ENCODE results near the gene GEMIN4. TPM values are rescaled to one million over a fixed set of nuclear protein-coding genes. Genes with fewer than 3 reads are reported as not detected.
"Not testable (repeated sequence)": the region's sequence is repeated elsewhere in the genome, so short reads cannot be mapped to it uniquely, and the experiment has no call there.

The GEMIN4 gene
- total and polyA plus RNA-seq, 2 donors (not counting 1 experiment from before 2014, with no cell fraction given): 7.4 to 9.3 TPM

- Histone ChIP-seq H3K36me3 (ENCODE audit: control insufficient read depth, insufficient read depth, low read length) (peaks cover 14% of the 10 kb centered on the region), H3K9me3 (ENCODE audit: control insufficient read depth, insufficient read depth, low read depth, low read length) (no peaks in the 10 kb centered on the region), H3K4me2 (ENCODE audit: extremely low read depth, insufficient read depth, low read length) (peak overlapping the region; percentile 44), H3K27ac (ENCODE audit: insufficient read depth, low read length) (no peak overlapping the region), H3K9ac (ENCODE audit: insufficient read depth, low read length) (no peak overlapping the region), H3K4me3 (replicated peaks in 1 of 4; ENCODE audit: control extremely low read depth in 1 of 4, insufficient read depth in 1 of 4, low read depth in 3 of 4, low read length in 4 of 4) (peak overlapping the region in 2 of 4 experiments; percentile 14 to 22), H3K79me2 (ENCODE audit: control insufficient read depth, insufficient read depth, low read length) (no peaks in the 10 kb centered on the region), H4K20me1 (ENCODE audit: control insufficient read depth, extremely low read depth, insufficient read depth, low read length) (no peaks in the 10 kb centered on the region), H3K27me3 (ENCODE audit: control insufficient read depth, insufficient read depth, low read length) (no peaks in the 10 kb centered on the region), H3K4me1 (ENCODE audit: control insufficient read depth, extremely low read depth, insufficient read depth, low read length) (peaks cover 3% of the 10 kb centered on the region), H2AFZ (ENCODE audit: low read length) (no peak overlapping the region)
- peak; percentile 60 to 82 for DNase-seq (ENCODE audit: low read depth in 2 of 2)
- TF ChIP-seq CTCF (conservative IDR thresholded peaks at IDR 0.05 in 1 of 2, IDR thresholded peaks at IDR 0.05 in 1 of 2; ENCODE audit: low read depth in 1 of 2, low read length in 2 of 2): peak; percentile 70 to 71
- no peak for TF ChIP-seq EZH2 (IDR thresholded peaks at IDR 0.05; ENCODE audit: low read length, missing control alignments)
Observed at GRCh38 chr17:794876-795275, 42.8 kb upstream of the GEMIN4 start.

- no peaks in the 10 kb centered on the region for H4K20me1 ChIP-seq (ENCODE audit: control insufficient read depth, extremely low read depth, insufficient read depth, low read length)
- no peaks in the 10 kb centered on the region for H3K79me2 ChIP-seq (ENCODE audit: control insufficient read depth, insufficient read depth, low read length)
- H3K4me1 ChIP-seq (ENCODE audit: control insufficient read depth, extremely low read depth, insufficient read depth, low read length): peaks cover 3% of the 10 kb centered on the region
- H3K27me3 ChIP-seq (ENCODE audit: control insufficient read depth, insufficient read depth, low read length): no peaks in the 10 kb centered on the region
- no peak overlapping the region for H3K4me3 ChIP-seq (replicated peaks in 1 of 4; ENCODE audit: control extremely low read depth in 1 of 4, insufficient read depth in 1 of 4, low read depth in 3 of 4, low read length in 4 of 4)
- no peak overlapping the region for H3K4me2 ChIP-seq (ENCODE audit: extremely low read depth, insufficient read depth, low read length)
- no peak for TF ChIP-seq CTCF (conservative IDR thresholded peaks at IDR 0.05 in 1 of 2, IDR thresholded peaks at IDR 0.05 in 1 of 2; ENCODE audit: low read depth in 1 of 2, low read length in 2 of 2)
- TF ChIP-seq EZH2 (IDR thresholded peaks at IDR 0.05; ENCODE audit: low read length, missing control alignments): no peak
- H3K36me3 ChIP-seq (ENCODE audit: control insufficient read depth, insufficient read depth, low read length): peaks cover 23% of the 10 kb centered on the region
- DNase-seq (ENCODE audit: low read depth in 2 of 2): peak; percentile 13 to 32
- peak overlapping the region; percentile 39 for H3K27ac ChIP-seq (ENCODE audit: insufficient read depth, low read length)
- H3K9ac ChIP-seq (ENCODE audit: insufficient read depth, low read length): no peak overlapping the region
- H3K9me3 ChIP-seq (ENCODE audit: control insufficient read depth, insufficient read depth, low read depth, low read length): no peaks in the 10 kb centered on the region
- no peak overlapping the region for H2AFZ ChIP-seq (ENCODE audit: low read length)
Observed at GRCh38 chr17:792277-792676, 40.2 kb upstream of the GEMIN4 start.

GRCh38 chr17:791829-792228 is 39.8 kb upstream of the GEMIN4 start:
- no peak overlapping the region for H3K9ac ChIP-seq (ENCODE audit: insufficient read depth, low read length)

GRCh38 chr17:790874-791247 is 38.8 kb upstream of the GEMIN4 start:
- H3K9me3 ChIP-seq (ENCODE audit: control insufficient read depth, insufficient read depth, low read depth, low read length); H3K4me1 ChIP-seq (ENCODE audit: control insufficient read depth, extremely low read depth, insufficient read depth, low read length); H2AFZ ChIP-seq (ENCODE audit: low read length); H4K20me1 ChIP-seq (ENCODE audit: control insufficient read depth, extremely low read depth, insufficient read depth, low read length); H3K4me3 ChIP-seq (replicated peaks in 1 of 4; ENCODE audit: control extremely low read depth in 1 of 4, insufficient read depth in 1 of 4, low read depth in 3 of 4, low read length in 4 of 4); H3K4me2 ChIP-seq (ENCODE audit: extremely low read depth, insufficient read depth, low read length); H3K27me3 ChIP-seq (ENCODE audit: control insufficient read depth, insufficient read depth, low read length); H3K9ac ChIP-seq (ENCODE audit: insufficient read depth, low read length); DNase-seq (ENCODE audit: low read depth in 2 of 2); H3K27ac ChIP-seq (ENCODE audit: insufficient read depth, low read length); H3K79me2 ChIP-seq (ENCODE audit: control insufficient read depth, insufficient read depth, low read length): not testable (repeated sequence)
- H3K36me3 ChIP-seq (ENCODE audit: control insufficient read depth, insufficient read depth, low read length): peaks cover 21% of the 10 kb centered on the region

More at GRCh38 chr17:791829-792228, 39.8 kb upstream of the GEMIN4 start:
- no peak for TF ChIP-seq EZH2 (IDR thresholded peaks at IDR 0.05; ENCODE audit: low read length, missing control alignments)
- no peak overlapping the region for H3K27ac ChIP-seq (ENCODE audit: insufficient read depth, low read length)
- peaks cover 21% of the 10 kb centered on the region for H3K36me3 ChIP-seq (ENCODE audit: control insufficient read depth, insufficient read depth, low read length)
- no peak overlapping the region for H2AFZ ChIP-seq (ENCODE audit: low read length)
- H3K4me2 ChIP-seq (ENCODE audit: extremely low read depth, insufficient read depth, low read length): no peak overlapping the region
- peaks cover 3% of the 10 kb centered on the region for H3K4me1 ChIP-seq (ENCODE audit: control insufficient read depth, extremely low read depth, insufficient read depth, low read length)
- H3K79me2 ChIP-seq (ENCODE audit: control insufficient read depth, insufficient read depth, low read length): no peaks in the 10 kb centered on the region
- H3K4me3 ChIP-seq (replicated peaks in 1 of 4; ENCODE audit: control extremely low read depth in 1 of 4, insufficient read depth in 1 of 4, low read depth in 3 of 4, low read length in 4 of 4): no peak overlapping the region
- H3K9me3 ChIP-seq (ENCODE audit: control insufficient read depth, insufficient read depth, low read depth, low read length): no peaks in the 10 kb centered on the region
- no peaks in the 10 kb centered on the region for H4K20me1 ChIP-seq (ENCODE audit: control insufficient read depth, extremely low read depth, insufficient read depth, low read length)
- no peaks in the 10 kb centered on the region for H3K27me3 ChIP-seq (ENCODE audit: control insufficient read depth, insufficient read depth, low read length)
- no peak for DNase-seq (ENCODE audit: low read depth in 2 of 2)

GRCh38 chr17:789931-790873 is 38.1 kb upstream of the GEMIN4 start:
- not testable (repeated sequence) for H3K79me2 ChIP-seq (ENCODE audit: control insufficient read depth, insufficient read depth, low read length); H3K27me3 ChIP-seq (ENCODE audit: control insufficient read depth, insufficient read depth, low read length); H3K4me1 ChIP-seq (ENCODE audit: control insufficient read depth, extremely low read depth, insufficient read depth, low read length); H3K27ac ChIP-seq (ENCODE audit: insufficient read depth, low read length); H3K4me3 ChIP-seq (replicated peaks in 1 of 4; ENCODE audit: control extremely low read depth in 1 of 4, insufficient read depth in 1 of 4, low read depth in 3 of 4, low read length in 4 of 4); H3K9ac ChIP-seq (ENCODE audit: insufficient read depth, low read length); H2AFZ ChIP-seq (ENCODE audit: low read length); H4K20me1 ChIP-seq (ENCODE audit: control insufficient read depth, extremely low read depth, insufficient read depth, low read length); H3K4me2 ChIP-seq (ENCODE audit: extremely low read depth, insufficient read depth, low read length); H3K9me3 ChIP-seq (ENCODE audit: control insufficient read depth, insufficient read depth, low read depth, low read length)
- H3K36me3 ChIP-seq (ENCODE audit: control insufficient read depth, insufficient read depth, low read length): peaks cover 22% of the 10 kb centered on the region
- DNase-seq (ENCODE audit: low read depth in 2 of 2): peak in 1 of 2 donors; percentile 33
